HG03175 (cell line): ENCODE results near the gene JADE2.
"Not testable (repeated sequence)": the region's sequence is repeated elsewhere in the genome, so short reads cannot be mapped to it uniquely, and the experiment has no call there.

Source experiments
- ATAC-seq: cut with Tn5 transposase; IDR thresholded peaks from one replicate; pipeline ENCODE4 v1.9.1; 2021; ENCODE audit warnings: mild to moderate bottlenecking, moderate library complexity; ENCODE audit not compliant: unreplicated experiment

JADE2 gene

DNA sequence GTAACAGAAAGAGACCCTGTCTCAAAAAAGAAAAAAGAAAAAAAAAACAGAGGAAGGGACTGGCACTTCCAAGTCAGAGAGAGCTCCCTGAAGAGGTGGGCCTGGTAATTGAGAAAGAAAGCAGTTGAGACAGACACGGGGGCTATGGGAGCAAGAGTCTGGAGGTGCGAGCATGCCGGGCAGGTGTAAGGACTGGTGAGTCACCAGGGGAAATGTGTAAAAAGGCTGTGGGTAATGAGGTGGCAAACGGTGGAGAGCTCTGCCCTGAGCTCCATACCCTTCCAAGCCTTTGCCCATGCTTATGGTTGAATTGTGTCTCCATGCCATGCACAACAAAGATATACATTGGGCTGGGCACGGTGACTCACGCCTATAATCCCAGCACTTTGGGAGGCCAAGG is 18.0 kb upstream of the JADE2 start:
- ATAC-seq: no peak

DNA sequence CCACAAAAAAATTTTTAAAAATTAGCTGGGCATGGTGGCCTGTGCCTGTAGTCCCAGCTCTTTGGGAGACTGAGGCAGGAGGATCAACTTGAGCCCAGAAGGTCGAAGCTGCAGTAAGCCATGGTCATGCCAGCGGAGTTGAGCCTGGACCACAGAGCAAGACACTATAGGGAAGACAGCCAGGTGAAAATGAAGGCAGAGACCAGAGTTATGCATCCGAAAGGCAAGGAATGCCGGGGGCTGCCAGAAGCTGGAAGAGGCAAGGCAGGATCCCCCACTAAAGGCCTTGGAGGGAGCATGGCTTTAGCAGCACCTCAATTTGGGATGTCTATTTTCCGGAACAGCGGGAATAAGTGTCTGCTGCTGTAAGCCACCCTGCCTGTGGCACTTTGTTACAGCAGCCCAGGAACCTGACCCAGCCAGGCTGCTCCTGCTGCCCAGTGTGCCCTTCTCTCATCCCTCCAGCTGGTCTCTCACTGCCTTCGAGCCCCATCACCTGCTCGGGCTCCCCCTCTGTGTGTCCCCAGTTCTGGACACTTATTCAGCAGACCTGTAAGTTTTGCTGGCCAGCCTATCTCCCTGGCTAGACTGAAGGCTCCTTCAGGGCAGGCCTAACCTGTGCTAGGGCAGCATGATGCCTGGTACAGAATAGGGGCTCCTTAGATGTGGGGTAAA is 16.8 kb upstream of the JADE2 start:
- ATAC-seq: no peak

DNA sequence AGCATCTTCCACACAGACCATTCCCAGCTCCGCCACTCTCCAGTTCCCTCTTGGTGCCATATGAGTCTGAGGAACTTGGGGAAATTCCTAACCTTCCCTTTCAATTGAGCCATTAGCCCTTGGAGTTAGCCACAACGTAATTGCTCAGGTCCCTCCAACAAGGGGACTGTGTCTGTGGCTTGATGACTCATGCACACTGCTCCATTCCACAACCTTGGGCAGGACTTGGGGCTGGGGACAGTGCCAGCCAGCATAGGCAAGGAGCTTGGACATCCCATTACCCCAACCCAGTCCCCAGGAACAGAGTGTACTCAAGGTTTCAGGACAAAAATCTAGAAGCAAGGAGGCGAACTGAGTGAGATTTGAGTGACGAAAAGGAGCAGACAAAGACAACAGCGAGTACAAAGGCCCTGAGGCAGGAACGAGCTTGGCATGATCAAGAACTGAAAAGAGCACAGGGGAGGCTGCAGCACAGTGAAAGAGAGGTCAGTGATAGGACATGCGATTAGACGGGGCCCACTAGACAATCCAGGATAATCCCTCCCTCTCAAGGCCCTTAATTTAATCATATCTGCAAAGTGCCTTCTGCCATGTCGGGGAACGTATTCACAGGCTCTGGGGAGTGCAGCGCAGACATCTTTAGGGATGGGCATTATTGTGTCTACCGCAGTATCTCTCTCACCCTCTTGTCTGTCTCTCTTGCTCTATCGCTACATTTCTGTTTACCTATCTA is 16.0 kb upstream of the JADE2 start:
- ATAC-seq: no peak

DNA sequence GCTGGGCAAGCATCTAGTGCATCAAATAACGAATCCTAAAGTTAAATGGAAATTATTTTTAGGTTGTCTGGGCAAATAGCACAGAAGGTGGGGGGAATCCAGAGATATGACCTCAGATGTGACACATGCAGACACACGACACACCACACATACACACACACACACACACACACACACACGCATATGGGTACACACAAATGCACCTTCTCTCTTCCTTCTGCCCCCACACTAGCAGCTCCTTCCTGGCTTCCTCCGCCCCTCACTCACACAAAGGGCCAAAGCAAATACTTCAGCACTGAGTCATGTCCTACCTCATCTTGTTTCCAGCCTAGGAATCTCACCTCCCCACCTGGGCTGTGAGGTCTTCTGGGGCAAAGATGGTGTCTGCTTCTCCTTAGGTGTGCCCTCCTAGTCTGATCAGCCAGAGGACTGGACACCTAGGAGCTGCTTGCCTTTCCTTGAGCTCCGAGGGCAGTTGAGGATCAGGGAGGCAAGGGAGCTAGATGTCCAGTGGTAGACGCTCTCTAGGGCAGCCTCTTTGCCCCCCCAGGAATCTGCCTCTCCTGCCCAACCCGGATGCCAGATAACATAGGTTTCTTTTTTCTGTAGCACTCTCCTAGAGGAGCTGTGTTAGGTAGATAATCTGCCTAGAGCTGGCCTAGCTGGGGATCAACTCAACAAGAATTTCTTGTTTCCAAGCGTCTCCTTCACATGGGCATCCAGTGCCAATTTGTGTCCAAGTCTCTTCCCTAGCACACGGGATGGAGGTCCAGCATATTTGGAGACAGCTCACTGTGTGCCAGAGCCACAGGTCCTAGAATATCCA is 14.3 kb upstream of the JADE2 start:
- no peak for ATAC-seq

DNA sequence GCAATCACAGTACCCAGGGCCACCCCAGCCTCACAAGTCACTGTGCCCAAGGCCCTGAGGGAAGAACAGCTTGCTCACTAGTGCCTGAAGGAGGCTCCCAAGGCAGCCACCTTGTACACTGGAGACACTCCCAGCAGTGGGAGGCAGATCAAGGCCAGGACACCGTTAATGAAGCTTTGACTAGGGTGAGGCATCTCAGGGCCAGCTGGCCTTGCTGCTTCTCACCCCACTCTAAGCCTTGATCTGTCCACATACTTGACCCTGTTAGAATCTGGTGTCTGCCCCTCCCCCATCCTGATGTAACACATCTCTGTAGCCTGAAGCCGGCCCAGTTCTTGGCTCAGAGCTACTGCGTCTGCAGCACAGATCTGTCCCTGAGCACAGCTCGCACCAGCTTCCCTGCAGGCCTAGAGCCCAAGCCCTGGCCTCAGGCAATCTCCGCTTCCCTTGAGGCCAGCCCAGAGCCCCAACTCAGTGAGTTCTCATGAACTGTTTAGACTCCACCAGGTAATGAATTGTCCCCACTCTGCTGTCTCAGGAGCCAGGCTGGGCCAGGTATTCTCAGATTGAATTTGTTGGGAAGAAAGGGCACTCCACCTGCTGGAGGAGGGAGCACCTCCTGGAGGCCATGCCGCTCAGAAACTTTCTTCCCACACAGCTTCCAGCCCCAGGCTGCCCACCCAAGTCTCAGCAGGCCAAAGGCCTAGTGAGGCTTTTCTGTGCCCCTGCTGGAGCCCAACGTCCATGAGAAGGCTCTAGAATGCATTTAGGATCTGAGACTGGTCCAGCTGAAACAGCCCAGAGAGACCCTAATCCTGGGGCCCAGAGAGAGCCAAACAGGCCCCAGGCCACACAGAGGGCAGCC is 13.4 kb upstream of the JADE2 start:
- no peak for ATAC-seq

DNA sequence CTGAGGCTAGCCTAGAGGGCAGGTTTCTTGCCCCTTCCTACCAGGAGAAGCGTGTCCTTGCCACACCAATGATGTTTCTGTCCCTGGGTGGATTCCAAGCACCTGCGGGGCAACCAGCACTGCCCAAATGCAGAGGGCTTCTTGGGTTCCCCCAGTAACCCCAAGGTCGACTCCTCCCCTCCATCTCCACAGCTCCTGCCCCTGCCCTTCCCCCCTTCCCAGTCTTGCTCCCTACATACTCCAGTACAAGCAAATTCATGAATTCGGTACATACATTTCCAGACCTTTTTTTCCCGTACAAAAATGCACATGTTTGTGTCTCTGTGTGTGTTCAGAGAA is 12.8 kb upstream of the JADE2 start:
- no peak for ATAC-seq

DNA sequence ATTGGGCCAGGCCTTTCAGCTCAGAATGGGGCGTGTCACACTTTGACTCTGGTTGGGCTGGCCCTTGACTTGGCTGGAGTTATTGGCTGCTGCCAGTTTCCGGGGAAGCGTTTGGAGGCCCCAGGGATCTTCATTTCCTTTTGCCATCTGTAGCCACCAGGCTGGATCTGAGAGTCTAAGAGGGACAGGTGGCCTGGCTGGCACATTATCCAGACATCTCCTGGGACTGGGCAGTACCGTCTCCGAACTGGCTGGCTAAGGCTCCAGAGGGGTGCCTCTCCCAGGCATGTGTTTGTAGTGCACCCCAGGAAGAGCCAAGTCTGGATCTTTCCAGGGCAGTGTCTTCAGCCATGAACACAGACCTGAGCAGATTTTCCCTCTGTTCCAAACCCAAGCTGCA is 9.7 kb upstream of the JADE2 start:
- no peak for ATAC-seq

DNA sequence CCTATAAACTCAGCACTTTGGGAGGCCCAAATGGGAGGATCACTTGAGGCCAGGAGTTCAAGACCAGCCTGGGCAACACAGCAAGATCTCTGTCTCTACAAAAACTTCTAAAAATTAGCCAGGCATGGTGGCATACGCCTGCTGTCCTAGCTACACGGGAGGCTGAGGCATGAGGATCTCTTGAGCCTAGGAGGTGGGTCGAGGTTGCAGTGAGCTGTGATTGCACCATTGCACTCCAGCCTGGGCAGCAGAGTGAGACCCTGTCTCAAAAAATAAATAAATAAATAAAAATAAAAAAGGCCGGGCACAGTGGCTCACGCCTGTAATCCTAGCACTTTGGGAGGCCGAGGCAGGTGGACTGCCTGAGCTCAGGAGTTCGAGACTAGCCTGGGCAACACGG is 8.5 kb upstream of the JADE2 start:
- ATAC-seq: not testable (repeated sequence)

DNA sequence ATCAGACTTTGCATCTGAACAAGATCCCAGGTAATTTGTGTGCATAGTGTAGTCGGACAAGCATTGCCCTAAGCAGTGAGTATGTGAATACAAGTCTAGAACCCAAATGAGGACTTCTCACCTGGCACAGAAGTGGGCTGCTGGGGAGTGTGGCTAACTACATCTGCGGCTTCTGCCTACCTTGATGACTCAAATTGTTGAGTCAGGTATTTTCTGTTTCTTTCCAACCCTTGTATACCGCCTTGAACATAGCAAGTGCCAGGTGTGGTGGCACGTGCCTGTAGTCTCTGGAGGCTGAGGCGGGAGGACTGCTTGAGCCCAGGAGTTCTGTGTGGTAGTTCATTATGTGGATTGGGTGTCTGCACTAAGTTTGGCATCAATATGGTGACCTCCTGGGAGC is 7.9 kb upstream of the JADE2 start:
- ATAC-seq: no peak

DNA sequence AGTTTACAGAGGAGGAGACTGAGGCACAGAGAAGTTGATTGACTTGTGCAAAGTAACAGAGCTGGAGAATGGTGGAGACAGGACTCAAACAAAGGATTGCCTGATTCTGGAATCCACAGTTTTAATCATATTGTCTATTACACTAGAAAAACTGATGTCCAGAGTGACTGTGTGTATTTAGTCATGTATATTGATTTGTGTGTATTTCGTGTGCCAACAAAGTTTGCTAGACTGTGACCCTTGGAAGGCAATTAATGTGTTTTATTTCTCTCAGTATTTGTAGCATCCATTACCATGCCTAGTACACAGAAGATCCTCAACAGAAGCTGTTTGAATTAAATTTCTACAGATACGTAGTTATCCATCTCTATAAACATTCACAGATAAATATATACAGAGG is 5.5 kb upstream of the JADE2 start:
- no peak for ATAC-seq

DNA sequence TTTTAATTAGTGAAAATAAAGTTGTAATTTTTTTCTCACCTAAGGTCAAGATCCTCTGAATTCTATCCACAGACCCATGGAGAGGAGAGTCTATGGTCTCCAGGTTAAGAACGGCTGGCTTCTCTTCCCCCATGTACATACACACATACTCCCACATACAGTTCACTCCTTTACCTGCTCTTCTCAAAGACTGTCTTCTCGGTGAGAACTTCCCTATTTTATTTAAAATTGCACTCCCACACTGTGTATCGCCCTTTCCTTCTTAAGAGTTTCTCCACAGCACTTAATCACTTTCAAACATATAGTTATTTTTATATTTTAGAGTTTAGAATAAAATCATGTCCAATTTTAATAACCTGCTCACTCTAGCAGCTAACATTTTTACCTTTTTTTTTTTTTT is 3.6 kb upstream of the JADE2 start:
- no peak for ATAC-seq

DNA sequence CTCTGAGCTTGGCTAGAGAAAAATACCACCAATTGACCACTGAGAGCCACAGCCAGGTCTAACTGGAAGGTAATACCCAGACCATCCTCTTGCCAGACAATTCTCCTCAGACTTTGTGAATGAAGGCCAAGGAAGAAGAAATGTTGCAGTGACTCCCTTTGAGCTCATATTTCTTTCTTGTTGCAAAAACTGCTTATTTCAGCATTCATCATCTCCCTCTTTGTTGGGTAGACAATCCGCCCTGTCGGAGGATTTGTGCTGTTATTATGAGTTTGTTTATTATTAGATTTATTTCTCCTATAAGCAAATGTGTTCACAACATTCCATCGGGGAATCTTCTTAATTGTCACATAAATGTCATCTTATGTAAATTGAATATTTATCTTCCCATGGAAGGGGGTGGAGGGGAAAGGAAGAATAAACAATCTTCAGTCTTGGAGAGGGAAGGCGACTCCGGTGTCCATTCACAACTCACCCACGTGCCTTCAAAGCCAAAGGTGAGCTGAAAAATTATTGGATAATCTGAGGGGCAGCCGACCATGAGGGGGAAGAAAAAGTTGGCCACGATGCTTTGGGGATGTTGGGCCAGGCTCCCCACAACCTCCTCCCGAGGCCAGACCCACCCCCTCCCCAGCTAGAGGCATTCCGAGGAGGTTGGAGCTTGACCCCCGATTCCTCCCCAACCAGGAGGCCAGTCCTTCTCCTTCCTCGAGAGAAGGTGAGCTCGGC is 1.8 kb upstream of the JADE2 start:
- no peak for ATAC-seq

DNA sequence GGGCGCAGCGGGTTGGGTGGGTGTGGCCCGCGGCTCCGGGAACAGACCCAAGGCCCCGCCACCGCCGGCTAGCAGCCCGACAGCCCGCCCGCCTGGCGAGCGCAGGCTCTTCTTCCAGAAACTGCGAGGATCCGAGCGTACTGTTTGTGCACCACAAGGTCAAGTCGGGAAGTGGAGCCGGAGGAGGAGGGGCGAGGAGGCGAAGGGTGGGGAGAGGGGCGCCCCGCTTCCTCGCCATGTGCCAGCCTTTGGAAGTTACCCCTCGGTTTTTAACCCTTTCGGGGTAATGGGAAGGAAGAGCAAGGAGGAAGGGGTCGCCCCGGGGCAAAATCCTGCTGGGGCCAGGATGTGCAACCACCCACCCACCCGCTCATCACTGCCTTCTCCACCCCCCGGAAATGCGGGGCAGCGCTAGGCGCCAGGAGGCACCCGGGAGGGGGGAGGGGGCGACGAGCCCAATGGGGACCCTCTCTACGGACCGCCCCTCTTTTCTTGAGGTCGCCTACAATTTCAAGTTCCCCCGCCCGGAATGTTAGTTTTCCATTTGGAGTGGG is 1.1 kb upstream of the JADE2 start:
- ATAC-seq: no peak

DNA sequence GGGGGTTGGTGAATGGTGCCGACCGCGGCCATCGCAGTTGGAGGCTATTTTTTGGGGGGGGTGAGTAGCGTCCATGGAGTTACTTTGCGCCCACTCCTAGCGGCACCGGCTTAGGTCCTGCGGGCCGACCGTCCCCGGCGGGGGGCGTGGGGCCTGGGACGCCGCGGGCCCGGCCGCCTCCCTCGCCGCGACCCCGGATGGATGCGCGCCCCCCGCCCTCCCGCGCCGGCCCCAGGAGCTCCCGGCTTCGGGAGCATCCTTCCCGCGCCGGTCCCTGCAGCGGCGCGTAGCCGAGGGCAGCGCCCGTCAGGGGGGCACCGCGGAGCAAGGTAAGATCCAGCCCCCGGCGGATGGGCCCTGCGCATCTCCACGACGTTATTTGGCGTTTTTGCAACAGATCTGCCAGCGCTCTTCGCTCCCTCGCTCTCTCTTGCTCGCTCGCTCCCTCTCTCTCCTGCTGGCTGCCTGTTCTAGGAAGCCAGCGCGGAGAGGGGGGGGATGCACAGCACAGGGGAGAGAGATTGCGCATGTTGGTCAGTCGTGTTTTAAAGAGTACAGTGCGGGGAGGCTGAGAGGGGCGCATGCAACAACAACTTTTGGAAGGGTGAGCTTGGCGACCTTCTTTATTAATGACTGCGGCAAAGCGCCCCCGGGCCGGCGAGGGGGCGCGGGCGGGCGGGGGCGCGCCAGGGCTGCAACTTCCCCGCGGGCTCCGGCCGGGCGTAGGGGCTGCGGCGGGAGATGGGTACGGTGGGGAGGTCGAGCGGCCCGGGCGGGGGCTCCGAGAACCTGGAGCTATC is 413 bp downstream of the JADE2 start:
- ATAC-seq: peak; percentile 15

DNA sequence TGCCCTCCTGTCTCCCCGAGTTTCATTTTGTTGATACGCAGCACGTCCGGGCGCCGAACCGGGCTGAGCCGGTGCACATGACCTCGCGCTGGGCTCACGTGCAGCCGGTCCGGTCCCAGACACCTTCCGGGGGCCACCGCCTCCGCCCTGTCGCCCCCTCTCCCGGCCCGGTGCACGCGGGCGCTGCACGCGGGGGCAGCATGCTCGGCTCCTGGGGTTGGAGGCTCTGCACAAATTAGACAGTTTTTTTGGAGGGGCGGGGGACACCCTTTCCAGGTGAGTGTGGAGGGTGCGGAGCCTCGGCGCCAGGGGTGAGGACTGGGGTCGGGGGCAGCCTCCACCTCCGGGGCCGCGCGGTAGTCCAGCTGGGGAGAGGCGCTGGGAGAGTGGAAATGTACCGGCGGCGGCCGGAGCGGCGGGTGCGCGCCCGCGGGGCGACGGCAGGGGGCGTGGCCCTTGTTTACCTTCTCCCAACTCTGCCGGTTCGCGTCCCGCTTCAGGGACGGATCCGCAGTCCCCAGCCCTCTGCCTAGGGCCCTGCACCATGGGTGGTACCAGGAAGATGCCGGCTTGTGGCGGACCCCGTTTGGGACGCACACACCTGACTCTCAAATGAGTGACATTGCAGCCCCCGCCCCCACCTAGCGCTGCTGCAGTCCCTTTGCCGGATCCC is 1.1 kb downstream of the JADE2 start:
- peak; percentile 17 for ATAC-seq

DNA sequence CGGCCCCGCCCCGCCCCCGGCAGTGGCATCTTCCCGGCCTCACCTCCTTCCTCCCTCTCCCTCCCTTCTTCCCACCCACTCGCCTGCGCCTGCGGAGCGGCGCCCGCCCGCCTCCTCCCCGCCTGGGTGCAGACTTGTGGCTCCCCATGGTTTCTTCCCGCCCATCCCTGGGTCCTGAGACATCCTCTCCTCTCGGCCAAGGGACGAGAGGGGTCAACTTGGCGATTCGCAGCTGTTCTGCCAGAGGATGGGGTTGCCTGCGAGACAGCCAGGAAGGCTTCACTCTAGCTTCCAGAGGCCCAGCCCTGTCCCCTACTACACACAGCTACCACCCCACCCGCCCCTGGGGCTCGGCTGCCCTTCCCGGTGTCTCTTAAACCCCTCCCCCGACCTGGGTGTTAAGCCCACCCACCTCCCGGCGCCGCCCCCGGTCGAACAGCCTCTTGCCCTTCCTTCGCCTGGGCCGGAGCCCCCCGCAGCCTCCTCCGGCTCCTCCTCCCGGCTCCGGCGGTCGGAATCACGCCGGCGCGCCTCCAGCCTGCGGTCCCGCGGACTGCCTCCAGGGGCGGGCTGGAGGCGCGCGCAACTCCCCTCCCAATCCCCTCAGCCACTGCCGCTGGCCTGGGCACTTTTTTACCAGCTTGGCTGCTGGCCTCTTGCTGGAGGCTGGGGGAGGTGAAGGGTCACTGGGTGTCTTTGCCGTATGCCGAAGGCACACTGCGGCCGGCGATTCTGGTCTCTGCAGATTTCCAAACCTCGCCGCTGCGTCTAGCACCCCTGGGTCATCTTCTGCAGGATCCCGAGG is 1.9 kb downstream of the JADE2 start:
- ATAC-seq: peak; percentile 44

DNA sequence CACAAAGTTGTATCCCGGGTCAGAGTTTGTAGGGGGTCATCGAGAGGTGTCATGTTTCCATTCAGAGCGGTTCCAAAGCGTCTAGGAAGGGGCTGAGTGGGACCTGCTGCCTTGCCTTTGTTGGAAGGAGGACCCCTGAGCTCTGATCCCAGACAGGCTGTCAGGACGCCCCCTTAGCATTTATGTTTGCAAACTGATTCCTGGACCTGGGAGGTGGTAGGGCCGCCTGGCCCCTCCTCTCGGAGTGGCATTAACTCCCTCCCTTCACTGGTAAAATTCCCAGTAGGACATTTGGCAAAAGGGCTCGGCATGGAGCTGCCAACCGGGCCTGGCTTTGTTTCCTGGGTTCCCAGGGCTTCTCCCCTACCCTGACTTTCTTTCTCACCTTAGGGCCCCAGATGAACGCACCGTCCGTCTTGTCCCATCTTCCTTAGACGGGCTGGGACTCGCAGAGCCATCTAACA is 2.5 kb downstream of the JADE2 start:
- no peak for ATAC-seq

DNA sequence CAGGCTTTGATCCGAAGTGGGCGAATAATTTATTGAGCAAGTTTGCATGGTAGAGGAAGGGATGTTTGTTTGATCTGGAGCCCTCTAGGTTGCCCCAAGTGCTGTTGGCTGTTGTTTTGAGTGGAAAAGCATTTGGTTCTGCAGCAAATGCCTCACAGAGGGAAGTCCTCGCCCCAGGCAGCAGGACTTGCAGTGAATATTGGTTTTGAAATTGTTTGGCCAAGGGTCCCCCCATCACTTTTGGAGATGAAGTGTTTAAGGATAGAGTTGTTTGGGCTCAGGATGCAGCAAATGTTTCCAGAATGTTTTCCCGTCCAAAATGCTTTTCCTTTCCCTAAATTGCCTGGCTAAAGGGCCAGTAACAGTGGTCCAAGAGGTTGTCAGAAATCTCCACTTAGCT is 3.1 kb downstream of the JADE2 start:
- no peak for ATAC-seq
